Nephron (organoid): ENCODE measurements around the gene SH3RF3.

Experiments
- H3K27ac Mint-ChIP-seq, 3 experiments: 2 replicates each; pipeline ENCODE4 v1.8.0; 2020; ENCODE audit warnings: mixed read lengths in 3 of 3, mild to moderate bottlenecking in 2 of 3, moderate library complexity in 1 of 3
- H3K27me3 Mint-ChIP-seq: 2 replicates; pipeline ENCODE4 v1.8.0; 2021; ENCODE audit warnings: low read depth, mild to moderate bottlenecking, moderate library complexity, mixed read lengths
- H3K36me3 Mint-ChIP-seq: 2 replicates; pipeline ENCODE4 v1.8.0; 2020; ENCODE audit warnings: low read depth, mixed read lengths
- H3K4me1 Mint-ChIP-seq: 2 replicates; pipeline ENCODE4 v1.8.0; 2020; ENCODE audit warnings: mixed read lengths
- H3K4me3 Mint-ChIP-seq, 3 experiments: 2 replicates each; pipeline ENCODE4 v1.8.0; 2020; ENCODE audit warnings: mild to moderate bottlenecking in 3 of 3, mixed read lengths in 3 of 3, moderate library complexity in 2 of 3
- H3K9me3 Mint-ChIP-seq: 2 replicates; pipeline ENCODE4 v1.8.0; 2020; ENCODE audit warnings: mixed read lengths
- TF ChIP-seq, protein P1 (sequence below), 3 experiments: fragments of 200-600 bp; sonication (generic); IDR thresholded peaks; one replicate each; pipeline ENCODE4 v1.5.0; 2021; ENCODE audit warnings: antibody characterized with exemption in 3 of 3; ENCODE audit not compliant: unreplicated experiment in 3 of 3

SH3RF3 gene

DNA sequence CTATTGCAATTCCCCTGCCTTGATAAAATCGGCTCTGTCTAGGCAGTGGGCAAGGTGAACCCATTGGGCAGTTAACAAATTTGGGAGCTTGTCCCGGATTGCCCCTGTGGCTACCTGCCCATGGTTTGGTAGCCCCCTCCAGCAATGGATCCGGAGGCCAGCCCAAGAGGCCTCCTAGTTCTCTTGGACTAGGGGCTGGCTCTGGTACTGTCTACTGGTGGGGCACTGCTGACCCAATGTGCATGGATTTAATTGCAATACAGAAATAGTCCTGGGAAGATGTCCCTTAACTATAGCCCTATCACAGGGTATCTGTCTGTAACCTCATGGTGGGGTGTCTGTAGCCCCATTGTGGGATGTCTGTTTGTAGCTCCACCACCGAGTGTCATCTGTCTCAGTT, 37.5 kb upstream of the SH3RF3 start:
- Mint-ChIP-seq H3K9me3 (peaks cover 36% of the 10 kb centered on the region), H3K27me3 (peaks cover 8% of the 10 kb centered on the region), H3K4me1 (no peaks in the 10 kb centered on the region), H3K27ac (no peak overlapping the region), H3K4me3 (no peak overlapping the region), H3K36me3 (peaks cover 11% of the 10 kb centered on the region)
- TF ChIP-seq, protein P1, sequence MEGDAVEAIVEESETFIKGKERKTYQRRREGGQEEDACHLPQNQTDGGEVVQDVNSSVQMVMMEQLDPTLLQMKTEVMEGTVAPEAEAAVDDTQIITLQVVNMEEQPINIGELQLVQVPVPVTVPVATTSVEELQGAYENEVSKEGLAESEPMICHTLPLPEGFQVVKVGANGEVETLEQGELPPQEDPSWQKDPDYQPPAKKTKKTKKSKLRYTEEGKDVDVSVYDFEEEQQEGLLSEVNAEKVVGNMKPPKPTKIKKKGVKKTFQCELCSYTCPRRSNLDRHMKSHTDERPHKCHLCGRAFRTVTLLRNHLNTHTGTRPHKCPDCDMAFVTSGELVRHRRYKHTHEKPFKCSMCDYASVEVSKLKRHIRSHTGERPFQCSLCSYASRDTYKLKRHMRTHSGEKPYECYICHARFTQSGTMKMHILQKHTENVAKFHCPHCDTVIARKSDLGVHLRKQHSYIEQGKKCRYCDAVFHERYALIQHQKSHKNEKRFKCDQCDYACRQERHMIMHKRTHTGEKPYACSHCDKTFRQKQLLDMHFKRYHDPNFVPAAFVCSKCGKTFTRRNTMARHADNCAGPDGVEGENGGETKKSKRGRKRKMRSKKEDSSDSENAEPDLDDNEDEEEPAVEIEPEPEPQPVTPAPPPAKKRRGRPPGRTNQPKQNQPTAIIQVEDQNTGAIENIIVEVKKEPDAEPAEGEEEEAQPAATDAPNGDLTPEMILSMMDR (IDR thresholded peaks at IDR 0.05; ENCODE audit: unreplicated experiment in 3 of 3), result no peak

DNA sequence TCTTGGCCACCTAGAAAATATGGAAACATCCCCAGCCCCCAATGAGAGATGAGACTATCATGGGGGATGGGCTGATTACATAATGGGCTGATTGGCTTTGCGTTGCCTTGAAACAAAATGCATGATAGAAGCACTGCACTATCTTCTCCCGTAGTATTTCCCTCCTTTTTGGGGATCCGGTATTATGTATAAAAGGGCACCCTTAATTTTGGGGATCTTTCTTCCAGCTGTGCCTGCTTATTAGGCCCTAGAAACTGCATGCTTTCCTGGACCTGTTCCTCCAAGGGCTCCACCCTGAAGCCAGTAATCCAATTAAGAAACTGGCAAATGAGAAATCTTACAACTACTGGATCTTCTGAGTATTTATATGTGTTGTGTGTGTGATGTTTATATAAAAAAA, 34.9 kb upstream of the SH3RF3 start:
- Mint-ChIP-seq H3K4me1 (no peaks in the 10 kb centered on the region), H3K27ac (no peak overlapping the region), H3K27me3 (peaks cover 7% of the 10 kb centered on the region), H3K4me3 (no peak overlapping the region), H3K36me3 (peaks cover 11% of the 10 kb centered on the region), H3K9me3 (peaks cover 31% of the 10 kb centered on the region)
- TF ChIP-seq, protein P1 (IDR thresholded peaks at IDR 0.05; ENCODE audit: unreplicated experiment in 3 of 3), result no peak

GRCh38 chr2:109098251-109098920, 30.6 kb upstream of the SH3RF3 start:
- TF ChIP-seq, protein P1 (IDR thresholded peaks at IDR 0.05; ENCODE audit: unreplicated experiment in 3 of 3), result no peak
- Mint-ChIP-seq H3K36me3 (peaks cover 11% of the 10 kb centered on the region), H3K9me3 (peaks cover 19% of the 10 kb centered on the region), H3K27ac (no peak overlapping the region), H3K4me3 (no peak overlapping the region), H3K27me3 (peaks cover 24% of the 10 kb centered on the region), H3K4me1 (no peaks in the 10 kb centered on the region)

DNA sequence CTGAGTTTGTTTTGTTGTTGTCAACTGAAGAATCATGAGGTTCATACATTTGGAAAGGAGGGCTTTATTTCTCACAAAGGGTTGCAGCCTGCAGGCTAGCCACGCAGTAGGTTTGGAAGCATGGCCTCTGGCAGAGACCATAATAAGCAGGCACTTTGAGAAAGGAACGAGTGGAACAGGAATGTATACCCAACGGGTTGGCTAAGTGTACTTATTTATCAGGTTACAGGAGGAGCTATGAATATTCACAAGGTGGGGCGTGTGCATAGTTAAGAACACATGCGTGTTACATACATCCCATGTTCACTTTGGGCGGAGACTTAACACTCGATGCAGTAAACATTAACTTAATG, 30.1 kb upstream of the SH3RF3 start:
- peaks cover 15% of the 10 kb centered on the region for H3K9me3 Mint-ChIP-seq
- H3K27me3 Mint-ChIP-seq, result peaks cover 25% of the 10 kb centered on the region
- H3K36me3 Mint-ChIP-seq, result peaks cover 8% of the 10 kb centered on the region
- no peaks in the 10 kb centered on the region for H3K4me1 Mint-ChIP-seq
- H3K4me3 Mint-ChIP-seq, result no peak overlapping the region
- no peak overlapping the region for H3K27ac Mint-ChIP-seq
- TF ChIP-seq, protein P1 (IDR thresholded peaks at IDR 0.05; ENCODE audit: unreplicated experiment in 3 of 3), result no peak

DNA sequence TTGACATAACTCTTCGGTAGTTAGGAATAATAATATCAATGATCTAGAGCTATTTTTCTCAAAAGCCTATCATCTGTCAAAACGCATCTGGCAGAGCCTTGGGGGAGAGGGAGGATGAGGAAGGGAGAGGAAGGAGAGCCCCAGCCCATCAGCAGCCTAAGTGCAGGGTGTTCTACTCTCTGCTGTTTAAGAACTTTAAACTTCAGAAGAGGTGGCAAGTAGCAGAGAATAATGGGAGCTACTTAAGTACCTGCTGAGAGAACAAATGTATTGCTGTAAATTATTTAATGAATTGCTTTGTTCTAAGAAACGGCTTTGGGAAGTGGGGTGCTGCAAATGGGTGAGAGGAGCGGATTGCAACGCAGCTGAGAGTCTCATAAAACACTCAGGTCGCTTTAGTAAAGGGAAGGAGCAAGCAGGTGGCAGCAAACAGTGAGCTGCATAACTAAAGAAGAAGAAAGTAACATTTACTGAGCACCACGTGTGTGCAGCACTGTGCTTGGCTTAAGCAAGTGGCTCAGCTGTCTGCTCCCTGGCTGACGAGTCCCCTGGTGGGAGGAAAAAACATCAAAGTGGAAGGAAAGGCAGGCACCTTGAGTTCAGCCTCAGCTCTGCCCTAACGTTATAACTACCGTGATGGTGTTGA, 26.3 kb upstream of the SH3RF3 start:
- H3K27ac Mint-ChIP-seq, result no peak overlapping the region
- H3K36me3 Mint-ChIP-seq, result no peaks in the 10 kb centered on the region
- TF ChIP-seq, protein P1 (IDR thresholded peaks at IDR 0.05; ENCODE audit: unreplicated experiment in 3 of 3), result no peak
- no peaks in the 10 kb centered on the region for H3K4me1 Mint-ChIP-seq
- H3K27me3 Mint-ChIP-seq, result peaks cover 21% of the 10 kb centered on the region
- H3K4me3 Mint-ChIP-seq, result no peak overlapping the region
- H3K9me3 Mint-ChIP-seq, result peaks cover 2% of the 10 kb centered on the region

DNA sequence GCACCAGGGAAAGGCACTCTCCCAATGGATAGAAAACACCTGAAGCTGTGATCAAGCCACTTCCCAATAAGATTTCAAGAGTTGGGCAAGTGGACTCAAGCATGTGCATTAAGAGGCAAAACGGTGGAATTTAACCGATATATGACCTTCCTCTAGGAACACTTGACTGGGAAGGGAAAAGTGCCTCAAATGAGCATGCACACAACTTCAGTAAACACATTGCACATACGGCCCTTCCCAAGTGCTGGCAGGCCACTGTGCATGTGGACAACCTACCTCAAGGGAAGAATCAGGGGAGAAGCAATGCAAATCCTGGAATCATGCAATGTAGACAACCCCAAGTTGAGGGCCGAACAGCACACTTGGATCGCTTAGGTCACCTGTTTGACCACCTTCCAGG, 23.9 kb upstream of the SH3RF3 start:
- Mint-ChIP-seq H3K36me3 (no peaks in the 10 kb centered on the region), H3K9me3 (peaks cover 2% of the 10 kb centered on the region)

More for the DNA sequence above, 23.9 kb upstream of the SH3RF3 start:
- H3K27me3 Mint-ChIP-seq, result peaks cover 19% of the 10 kb centered on the region
- H3K4me1 Mint-ChIP-seq, result no peaks in the 10 kb centered on the region
- no peak overlapping the region for H3K27ac Mint-ChIP-seq
- H3K4me3 Mint-ChIP-seq, result no peak overlapping the region
- TF ChIP-seq, protein P1 (IDR thresholded peaks at IDR 0.05; ENCODE audit: unreplicated experiment in 3 of 3), result no peak
